SIG-M5 (cell line): ENCODE results near the gene NFKBIE.

ENCODE experiments used
- DNase-seq: peaks from one replicate; lab custom pipeline; 2025; lab: John Stamatoyannopoulos, UW

The NFKBIE gene

GRCh38 chr6:44225579-44226325 is 39.6 kb downstream of the NFKBIE start:
- no peak for DNase-seq

GRCh38 chr6:44224965-44225305 is 40.4 kb downstream of the NFKBIE start:
- no peak for DNase-seq

DNA sequence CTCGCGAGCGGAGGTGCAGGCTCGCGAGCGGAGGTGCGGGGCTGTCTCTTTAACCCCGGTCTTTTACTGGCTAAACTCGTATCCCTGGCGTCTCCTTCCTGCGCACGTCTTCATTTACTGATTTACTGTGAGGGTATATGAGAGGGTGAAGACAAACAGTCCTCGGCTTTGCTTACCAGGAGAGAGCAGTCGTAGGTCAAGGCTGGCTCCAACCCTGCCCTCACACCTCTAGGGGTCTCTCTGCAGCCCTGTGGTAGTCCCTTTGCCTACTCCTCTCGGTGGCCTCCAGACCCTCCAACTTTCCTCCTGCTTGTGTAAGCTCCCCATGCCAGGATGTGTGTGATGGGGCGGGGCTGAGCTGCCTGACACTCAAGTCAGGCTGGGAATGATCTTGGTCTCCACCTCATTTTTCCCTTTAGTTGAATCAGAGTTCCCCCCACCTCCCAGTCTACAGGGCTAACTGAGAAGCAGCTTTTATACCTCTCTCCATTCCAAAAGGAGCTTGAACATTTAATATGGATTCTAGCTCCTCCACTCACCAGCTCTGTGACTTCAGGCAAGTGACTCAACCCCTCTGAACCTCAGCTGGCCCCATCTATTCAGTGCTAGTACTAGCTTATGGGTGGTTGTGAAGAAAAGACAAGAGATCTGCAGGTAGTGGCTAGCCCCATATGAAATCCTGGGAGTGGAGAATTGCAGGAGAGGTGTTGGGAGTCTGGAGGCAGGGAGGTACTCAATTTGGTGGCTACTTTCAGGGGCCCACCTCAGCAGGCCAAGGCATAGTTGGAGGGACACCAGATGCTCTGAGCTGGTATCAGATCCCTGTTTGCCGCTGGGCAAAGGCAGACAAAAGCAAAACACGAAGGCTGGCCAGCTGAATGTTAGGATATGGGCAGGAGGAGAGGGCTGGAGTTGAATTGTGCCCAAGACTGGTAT is 41.1 kb downstream of the NFKBIE start:
- no peak for DNase-seq

DNA sequence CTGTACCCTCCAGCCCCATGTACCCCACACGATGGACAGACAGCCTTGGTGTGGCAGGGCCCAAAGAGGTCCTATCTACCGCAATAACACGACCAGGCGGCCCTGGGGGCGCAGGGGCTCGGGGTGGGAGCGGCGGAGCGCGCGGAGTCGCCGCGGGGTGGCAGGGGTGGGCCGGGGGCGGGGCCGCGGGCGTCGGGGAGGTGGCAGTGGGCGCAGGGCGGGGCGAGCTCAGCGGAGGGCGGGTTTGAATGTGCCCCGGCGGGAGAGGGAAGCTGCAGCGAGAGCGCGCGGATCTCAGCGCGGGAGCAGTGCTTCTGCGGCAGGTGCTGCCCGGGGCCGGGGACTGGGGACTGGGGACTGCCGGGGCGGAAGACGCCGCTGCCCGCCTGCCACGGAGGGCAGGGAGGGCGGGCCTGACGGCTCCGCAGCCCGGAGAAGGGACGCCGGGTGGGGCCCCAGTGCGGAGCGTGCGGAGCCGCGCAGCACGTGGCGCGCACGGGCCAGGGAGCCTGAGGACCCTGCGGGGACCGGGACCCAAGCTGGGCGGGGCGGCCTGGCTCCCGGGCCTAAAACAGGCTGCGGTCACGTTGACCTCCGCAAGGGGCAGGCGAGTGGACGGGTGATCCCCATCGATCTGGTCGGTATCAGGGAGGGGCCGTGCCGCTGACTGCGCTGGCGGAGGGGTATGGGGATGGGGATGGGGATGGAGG is 41.9 kb downstream of the NFKBIE start, which contains the start of gene SLC29A1:
TSS of gene SLC29A1 (plus strand) at position 277 of the 710 bp plus-strand sequence. CDS start 3,719 bp downstream, outside the sequence.
- DNase-seq: no peak

GRCh38 chr6:44222486-44223318 is 42.6 kb downstream of the NFKBIE start:
- DNase-seq: no peak

GRCh38 chr6:44221961-44222335 is 43.4 kb downstream of the NFKBIE start:
- no peak for DNase-seq

DNA sequence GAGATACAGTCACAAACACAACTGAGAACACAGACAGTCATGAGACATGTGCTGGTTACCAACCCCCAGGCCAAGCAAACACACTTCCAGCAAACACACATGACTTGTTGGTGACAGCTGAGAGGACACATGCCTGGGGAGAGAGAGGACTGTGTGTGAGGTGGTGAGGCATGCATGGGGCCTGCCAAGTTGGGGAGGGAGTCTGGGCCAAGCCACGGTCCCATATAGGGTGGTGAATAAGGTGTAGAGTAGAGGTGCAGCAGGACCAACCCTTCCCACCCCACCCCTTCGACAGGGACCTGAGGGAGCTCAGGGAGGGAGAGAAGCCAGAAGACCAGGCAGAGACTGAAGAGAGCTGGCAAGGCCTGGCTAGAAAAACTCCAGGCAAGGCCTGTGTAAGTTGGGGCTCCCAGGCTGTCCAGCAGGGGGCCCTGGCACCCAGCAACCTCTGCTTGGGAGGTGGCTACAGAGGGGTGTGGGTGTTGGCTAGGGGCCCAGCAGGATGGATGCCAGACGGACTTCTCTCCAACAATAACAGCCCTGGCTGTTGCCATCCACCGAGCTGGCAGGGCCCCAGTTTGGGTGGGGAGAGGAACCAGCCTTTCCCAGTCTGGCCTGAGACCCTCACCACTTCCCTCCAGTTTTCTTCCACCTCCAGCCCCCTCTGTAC is 43.9 kb downstream of the NFKBIE start:
- peak; percentile 8 for DNase-seq

GRCh38 chr6:44220913-44221290 is 44.4 kb downstream of the NFKBIE start:
- DNase-seq: no peak

DNA sequence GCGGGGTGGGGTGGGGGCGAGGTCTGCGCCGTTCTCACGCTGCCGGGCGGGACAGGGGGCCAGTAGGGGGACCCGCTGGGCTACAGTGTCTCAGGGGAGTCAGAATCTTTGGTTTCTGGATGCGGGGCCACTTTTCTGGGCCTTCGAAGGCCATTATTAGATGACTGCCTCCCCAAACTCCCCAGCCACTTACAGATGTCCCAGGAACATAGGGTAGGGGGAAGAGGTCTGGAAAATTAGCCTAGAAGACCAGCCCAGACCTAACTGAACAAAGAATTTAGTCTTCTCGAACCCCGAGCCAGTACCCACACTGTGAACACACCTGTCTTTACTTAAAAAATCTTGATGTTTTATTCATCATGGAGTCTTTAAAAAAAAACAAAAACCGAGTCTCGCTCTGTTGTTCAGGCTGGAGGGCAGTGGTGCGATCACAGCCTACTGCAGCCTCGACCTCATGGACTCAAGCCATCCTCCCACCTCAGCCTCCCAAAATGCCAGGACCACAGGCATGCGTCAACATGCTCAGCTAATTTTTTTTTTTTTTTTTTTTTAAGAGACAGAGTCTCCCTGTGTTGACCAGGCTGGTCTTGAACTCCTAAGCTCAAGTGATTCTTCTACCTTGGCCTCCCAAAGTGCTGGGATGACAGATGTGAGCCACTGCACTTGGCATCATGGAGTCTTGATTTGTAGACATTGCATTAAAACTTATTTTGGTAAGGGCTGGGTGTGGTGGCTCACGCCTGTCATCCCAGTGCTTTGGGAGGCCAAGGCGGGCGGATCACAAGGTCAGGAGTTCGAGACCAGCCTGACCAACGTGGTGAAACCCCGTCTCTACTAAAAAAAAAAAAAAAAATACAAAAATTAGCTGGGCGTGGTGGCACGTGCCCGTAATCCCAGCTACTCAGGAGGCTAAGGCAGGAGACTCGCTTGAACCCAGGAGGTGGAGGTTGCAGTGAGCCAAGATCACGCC is 45.3 kb downstream of the NFKBIE start:
- DNase-seq: no peak

DNA sequence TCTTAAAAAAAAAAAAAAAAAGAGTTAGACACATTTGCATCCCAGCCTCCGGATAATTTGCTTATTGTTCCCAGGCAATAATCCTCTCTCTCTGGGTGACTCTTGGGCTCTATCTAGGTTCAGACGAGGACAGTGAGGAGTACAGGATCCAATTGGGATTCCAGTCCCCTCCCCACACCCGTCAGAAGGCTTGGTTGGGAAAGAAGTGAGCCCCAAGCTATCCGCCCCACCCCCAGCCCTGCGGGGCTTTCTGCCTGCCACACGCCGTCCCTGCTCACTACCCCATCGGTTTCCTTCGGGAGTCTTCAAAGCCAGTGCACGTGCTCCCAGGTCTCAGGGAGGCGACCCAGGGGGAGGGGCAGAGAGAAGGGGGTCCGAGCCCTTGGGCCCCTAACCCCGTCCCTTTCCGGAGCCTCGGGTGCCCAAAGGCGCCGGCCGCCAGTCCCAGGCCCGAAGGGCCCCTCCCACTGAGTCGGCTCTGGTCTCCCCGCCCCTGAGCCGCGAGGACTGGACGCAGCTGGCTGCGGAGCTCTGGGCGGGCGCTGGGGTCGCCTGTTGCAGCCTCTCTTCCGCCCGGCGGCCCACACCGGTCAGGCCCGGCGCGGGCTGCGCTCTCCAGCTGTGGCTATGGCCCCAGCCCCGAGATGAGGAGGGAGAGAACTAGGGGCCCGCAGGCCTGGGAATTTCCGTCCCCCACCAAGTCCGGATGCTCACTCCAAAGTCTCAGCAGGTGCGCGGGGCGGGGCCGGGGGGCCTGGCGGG is 46.1 kb downstream of the NFKBIE start:
- DNase-seq: no peak

DNA sequence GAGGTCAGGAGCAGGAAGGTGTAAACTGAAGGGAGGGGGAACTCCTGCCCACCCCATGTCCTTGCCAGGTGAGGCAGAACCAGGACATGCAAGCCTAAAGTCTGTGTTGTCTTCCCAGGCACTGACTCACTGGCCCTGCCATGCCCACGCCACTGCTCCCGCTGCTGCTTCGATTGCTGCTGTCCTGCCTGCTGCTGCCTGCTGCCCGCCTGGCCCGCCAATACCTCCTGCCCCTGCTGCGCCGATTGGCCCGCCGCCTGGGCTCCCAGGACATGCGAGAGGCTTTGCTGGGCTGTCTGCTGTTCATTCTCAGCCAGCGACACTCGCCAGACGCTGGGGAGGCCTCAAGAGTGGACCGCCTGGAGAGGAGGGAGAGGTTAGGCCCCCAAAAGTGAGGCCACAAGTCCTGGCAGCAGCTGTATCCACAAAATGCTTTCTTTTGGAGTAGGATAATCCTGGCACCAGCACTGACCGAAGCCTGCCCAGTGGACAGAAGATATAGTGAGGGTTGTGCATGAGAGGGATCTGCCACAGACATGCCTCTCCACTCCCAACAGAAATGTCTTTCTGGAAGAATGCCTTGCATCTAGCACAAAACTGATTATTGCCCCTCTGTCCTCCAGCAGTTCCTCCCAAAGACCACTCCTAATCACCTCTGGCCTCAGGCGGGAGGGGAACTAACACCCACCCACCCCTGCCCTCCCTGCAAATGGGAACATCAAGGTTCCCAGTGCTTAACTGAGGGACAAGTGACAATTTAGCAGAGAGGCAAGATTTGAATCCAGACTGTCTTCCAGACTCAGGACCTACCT is 47.8 kb downstream of the NFKBIE start:
- DNase-seq: no peak

DNA sequence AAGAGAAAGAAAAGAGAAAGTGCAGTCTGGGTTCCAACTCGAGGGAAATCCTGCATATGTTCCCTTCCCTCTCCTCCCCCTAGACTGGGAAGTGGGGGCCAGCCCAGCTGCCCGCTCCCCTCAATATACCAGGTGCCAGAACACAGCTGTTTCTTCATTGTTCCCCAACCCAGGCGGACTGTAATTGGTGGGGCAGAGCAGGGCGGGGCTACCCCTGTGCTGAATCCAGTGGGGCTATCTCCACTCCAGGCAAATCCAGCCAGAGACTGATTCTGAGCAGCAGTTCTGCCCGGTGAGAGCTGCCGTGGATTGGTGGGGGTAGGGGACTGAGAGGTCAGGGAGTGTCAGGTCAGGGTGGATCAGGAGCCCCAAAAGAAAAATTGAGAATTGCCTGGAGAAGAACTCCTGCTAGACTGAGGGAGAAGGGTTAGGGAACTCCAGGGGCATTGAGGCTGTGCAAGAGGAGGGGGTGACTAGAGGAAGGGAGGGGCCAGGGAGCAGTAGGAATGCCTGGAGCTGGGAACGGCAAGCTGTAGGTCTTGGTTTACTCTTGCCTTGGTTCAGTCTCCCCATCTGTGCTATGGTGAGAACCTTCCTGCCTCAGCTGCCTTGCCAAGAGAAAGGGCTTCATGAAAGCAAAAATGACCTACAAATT is 48.5 kb downstream of the NFKBIE start, which contains the start of gene MYMX:
TSS of gene MYMX (plus strand) at position 250 of the 655 bp plus-strand sequence. CDS start 546 bp downstream, outside the sequence.
- DNase-seq: no peak

- no peak for DNase-seq
Observed at GRCh38 chr6:44214307-44214706, 51.0 kb downstream of the NFKBIE start.

GRCh38 chr6:44211284-44211683 is 54.1 kb downstream of the NFKBIE start:
- no peak for DNase-seq
